BLaER1 (cell line): ENCODE data around the gene S100PBP.
A peak's percentile ranks its signal among the peaks of the same experiment; 100 is the strongest.

Experiments
- H3K27ac ChIP-seq: shearing (Covaris generic); formaldehyde crosslinking; 2 replicates; pipeline ENCODE4 v1.8.1; 2022
- H3K27me3 ChIP-seq: shearing (Covaris generic); formaldehyde crosslinking; 2 replicates; pipeline ENCODE4 v1.8.1; 2022
- H3K36me3 ChIP-seq: shearing (Covaris generic); formaldehyde crosslinking; 2 replicates; pipeline ENCODE4 v1.8.1; 2022
- H3K4me1 ChIP-seq: shearing (Covaris generic); formaldehyde crosslinking; 2 replicates; pipeline ENCODE4 v1.8.1; 2022
- H3K4me2 ChIP-seq: shearing (Covaris generic); formaldehyde crosslinking; 2 replicates; pipeline ENCODE4 v1.8.1; 2022
- H3K4me3 ChIP-seq: shearing (Covaris generic); formaldehyde crosslinking; 2 replicates; pipeline ENCODE4 v1.8.1; 2022
- H3K9ac ChIP-seq: shearing (Covaris generic); formaldehyde crosslinking; 2 replicates; pipeline ENCODE4 v1.8.1; 2022
- H3K9me3 ChIP-seq: shearing (Covaris generic); formaldehyde crosslinking; 2 replicates; pipeline ENCODE4 v1.8.1; 2022
- H4K20me1 ChIP-seq: shearing (Covaris generic); formaldehyde crosslinking; 2 replicates; pipeline ENCODE4 v1.8.1; 2022
- Cebpa-rat ChIP-seq: shearing (Covaris generic); IDR thresholded peaks from 2 replicates; pipeline ENCODE4 v1.8.1; 2022

S100PBP gene

GRCh38 chr1:32817159-32817814, at the start of gene S100PBP, which contains the start of gene YARS1:
Gene S100PBP, plus strand, starts transcription at chr1:32817653. Its CDS starts 8,447 bp downstream, at chr1:32826100.
Gene YARS1, minus strand, starts transcription at chr1:32817358. Its CDS starts 114 bp downstream, at chr1:32817244.
- Histone ChIP-seq H3K4me1 (peaks cover 65% of the 10 kb centered on the region), H3K4me3 (peak within 1 kb of the TSS; percentile 99), H4K20me1 (peaks cover 36% of the 10 kb centered on the region), H3K27ac (peak within 1 kb of the TSS; percentile 100), H3K4me2 (peak within 1 kb of the TSS; percentile 93), H3K9me3 (peaks cover 6% of the 10 kb centered on the region; the same call in 1 of the 2 replicates), H3K9ac (peak within 1 kb of the TSS; percentile 100), H3K27me3 (no peaks in the 10 kb centered on the region), H3K36me3 (peaks cover 50% of the 10 kb centered on the region)
- peak; percentile 84 for TF ChIP-seq Cebpa-rat

GRCh38 chr1:32768110-32768850, 49.2 kb upstream of the S100PBP start:
- Histone ChIP-seq H3K9me3 (no peaks in the 10 kb centered on the region), H3K27me3 (no peaks in the 10 kb centered on the region), H3K36me3 (peaks cover 2% of the 10 kb centered on the region), H3K4me3 (no peak overlapping the region), H3K4me2 (no peak overlapping the region), H3K4me1 (peaks cover 80% of the 10 kb centered on the region), H3K9ac (no peak overlapping the region), H3K27ac (no peak overlapping the region), H4K20me1 (peaks cover 12% of the 10 kb centered on the region)
- no peak for TF ChIP-seq Cebpa-rat

- Histone ChIP-seq H3K4me2 (peak overlapping the region; percentile 89), H3K9me3 (no peaks in the 10 kb centered on the region), H3K36me3 (peaks cover 16% of the 10 kb centered on the region), H4K20me1 (peaks cover 26% of the 10 kb centered on the region), H3K27me3 (no peaks in the 10 kb centered on the region), H3K9ac (no peak overlapping the region), H3K4me3 (no peak overlapping the region), H3K4me1 (peaks cover 82% of the 10 kb centered on the region), H3K27ac (no peak overlapping the region)
- TF ChIP-seq Cebpa-rat: no peak
Measured at GRCh38 chr1:32769524-32770220, 47.8 kb upstream of the S100PBP start.

GRCh38 chr1:32770221-32770731, 47.2 kb upstream of the S100PBP start:
- no peaks in the 10 kb centered on the region for H3K27me3 ChIP-seq
- no peaks in the 10 kb centered on the region for H3K9me3 ChIP-seq
- H3K4me2 ChIP-seq: peak overlapping the region; percentile 89
- peak overlapping the region; percentile 63 for H3K27ac ChIP-seq
- peaks cover 22% of the 10 kb centered on the region for H3K36me3 ChIP-seq
- peaks cover 77% of the 10 kb centered on the region for H3K4me1 ChIP-seq
- H3K4me3 ChIP-seq: 0 out of 2 replicates have a peak overlapping the region, but pooled peaks have one; percentile 33
- H4K20me1 ChIP-seq: peaks cover 32% of the 10 kb centered on the region
- TF ChIP-seq Cebpa-rat: no peak
- H3K9ac ChIP-seq: peak overlapping the region; percentile 58

GRCh38 chr1:32770741-32771548, 46.5 kb upstream of the S100PBP start:
- Histone ChIP-seq H3K27me3 (no peaks in the 10 kb centered on the region), H3K9ac (peak overlapping the region; percentile 65), H3K4me1 (peaks cover 77% of the 10 kb centered on the region), H3K27ac (peak overlapping the region; percentile 71), H3K4me2 (peak overlapping the region; percentile 89), H3K36me3 (peaks cover 29% of the 10 kb centered on the region), H3K4me3 (0 out of 2 replicates have a peak overlapping the region, but pooled peaks have one; percentile 33), H4K20me1 (peaks cover 39% of the 10 kb centered on the region), H3K9me3 (no peaks in the 10 kb centered on the region)
- no peak for TF ChIP-seq Cebpa-rat

GRCh38 chr1:32771561-32772280, 45.7 kb upstream of the S100PBP start:
- Histone ChIP-seq H3K27me3 (no peaks in the 10 kb centered on the region), H3K4me1 (peaks cover 70% of the 10 kb centered on the region), H3K27ac (peak overlapping the region; percentile 71), H4K20me1 (peaks cover 42% of the 10 kb centered on the region), H3K9ac (peak overlapping the region; percentile 65), H3K4me3 (peak overlapping the region; percentile 7; the same call in 1 of the 2 replicates), H3K4me2 (peak overlapping the region; percentile 89), H3K9me3 (no peaks in the 10 kb centered on the region), H3K36me3 (peaks cover 37% of the 10 kb centered on the region)
- TF ChIP-seq Cebpa-rat: no peak

GRCh38 chr1:32772281-32773017, 45.0 kb upstream of the S100PBP start:
- peaks cover 64% of the 10 kb centered on the region for H3K4me1 ChIP-seq

More at GRCh38 chr1:32772281-32773017, 45.0 kb upstream of the S100PBP start:
- Histone ChIP-seq H3K27ac (peak overlapping the region; percentile 71; the same call in 1 of the 2 replicates), H3K9me3 (no peaks in the 10 kb centered on the region), H3K36me3 (peaks cover 44% of the 10 kb centered on the region), H4K20me1 (peaks cover 45% of the 10 kb centered on the region), H3K4me2 (peak overlapping the region; percentile 89), H3K27me3 (no peaks in the 10 kb centered on the region), H3K9ac (no peak overlapping the region; the same call in 1 of the 2 replicates), H3K4me3 (peak overlapping the region; percentile 7; the same call in 1 of the 2 replicates)
- no peak for TF ChIP-seq Cebpa-rat
